Right lobe of liver (tissue), 4 donors: ENCODE data around the gene FTSJ3.

Experiments
- POLR2A ChIP-seq: fragments of 450-650 bp; IDR thresholded peaks from one replicate; pipeline ENCODE4 v1.6.1; 2017; ENCODE audit warnings: antibody characterized with exemption, mild to moderate bottlenecking
- TF ChIP-seq, protein P1 (sequence below), 4 donors: fragments of 200-600 bp in 3 of 4; fragments of 450-650 bp in 1 of 4; IDR thresholded peaks; one replicate each; pipeline versions ENCODE4 v1.5.1 to v1.8.0; 2016 to 2022; ENCODE audit warnings: antibody characterized with exemption in 4 of 4, mild to moderate bottlenecking in 2 of 4
- donor health status: DM: no; HTN: no; CAD: no.
- donor health status: DM: no; HTN: no; CAD: no.
- donor health status: DM: no; HTN: yes; CAD: no.

- TF ChIP-seq, protein P1, sequence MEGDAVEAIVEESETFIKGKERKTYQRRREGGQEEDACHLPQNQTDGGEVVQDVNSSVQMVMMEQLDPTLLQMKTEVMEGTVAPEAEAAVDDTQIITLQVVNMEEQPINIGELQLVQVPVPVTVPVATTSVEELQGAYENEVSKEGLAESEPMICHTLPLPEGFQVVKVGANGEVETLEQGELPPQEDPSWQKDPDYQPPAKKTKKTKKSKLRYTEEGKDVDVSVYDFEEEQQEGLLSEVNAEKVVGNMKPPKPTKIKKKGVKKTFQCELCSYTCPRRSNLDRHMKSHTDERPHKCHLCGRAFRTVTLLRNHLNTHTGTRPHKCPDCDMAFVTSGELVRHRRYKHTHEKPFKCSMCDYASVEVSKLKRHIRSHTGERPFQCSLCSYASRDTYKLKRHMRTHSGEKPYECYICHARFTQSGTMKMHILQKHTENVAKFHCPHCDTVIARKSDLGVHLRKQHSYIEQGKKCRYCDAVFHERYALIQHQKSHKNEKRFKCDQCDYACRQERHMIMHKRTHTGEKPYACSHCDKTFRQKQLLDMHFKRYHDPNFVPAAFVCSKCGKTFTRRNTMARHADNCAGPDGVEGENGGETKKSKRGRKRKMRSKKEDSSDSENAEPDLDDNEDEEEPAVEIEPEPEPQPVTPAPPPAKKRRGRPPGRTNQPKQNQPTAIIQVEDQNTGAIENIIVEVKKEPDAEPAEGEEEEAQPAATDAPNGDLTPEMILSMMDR (IDR thresholded peaks at IDR 0.05): no peak
- TF ChIP-seq POLR2A: no peak
These were observed 20.2 kb upstream of the FTSJ3 start for GRCh38 chr17:63847525-63848249.
